B cell (primary cell): ENCODE measurements around the gene IGSF9.

Source experiments
- EZH2 ChIP-seq: IDR thresholded peaks from 2 replicates; pipeline ENCODE4 v1.6.1; 2012; ENCODE audit warnings: borderline replicate concordance, low read depth, mild to moderate bottlenecking, moderate library complexity, low read length; ENCODE audit not compliant: insufficient read depth, poor library complexity, severe bottlenecking
- TF ChIP-seq, protein P1 (sequence below): fragments of 200-600 bp; IDR thresholded peaks from one replicate; pipeline ENCODE4 v1.8.0; 2022; ENCODE audit warnings: antibody characterized with exemption, mild to moderate bottlenecking

DNA sequence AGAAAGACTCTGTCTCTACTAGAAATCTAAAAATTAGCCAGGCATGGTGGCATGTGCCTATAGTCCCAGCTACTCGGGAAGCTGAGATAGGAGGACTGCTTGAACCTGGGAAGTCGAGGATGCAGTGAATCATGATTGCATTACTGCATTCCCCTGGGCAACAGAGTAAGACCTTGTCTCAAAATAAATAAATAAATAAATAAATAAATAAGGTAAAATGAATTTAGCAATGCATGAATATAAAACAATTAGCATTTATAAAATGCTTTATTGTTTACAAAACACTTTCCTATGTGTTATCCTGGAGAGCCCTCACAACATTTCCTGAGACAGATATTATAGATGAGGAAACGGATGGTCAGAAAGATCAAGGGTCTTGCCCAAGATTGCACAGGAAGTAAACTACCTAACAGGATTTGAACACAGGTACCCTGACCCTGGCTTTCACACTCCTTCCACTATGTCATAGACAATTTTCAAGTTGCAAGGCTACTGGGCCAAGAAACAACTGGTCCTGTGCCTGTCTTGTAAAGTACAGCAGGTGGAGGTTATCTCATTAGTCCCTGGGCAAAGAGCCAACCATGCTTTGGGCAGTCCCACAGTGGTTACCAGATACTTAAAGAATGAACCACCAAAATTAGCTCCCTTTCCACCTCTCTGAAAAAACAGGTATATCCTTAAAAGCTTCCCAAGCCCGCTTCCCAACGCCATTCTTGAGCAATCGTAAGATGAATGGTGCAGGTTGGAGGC lies 67.5 kb downstream of the IGSF9 start:
- TF ChIP-seq, protein P1, sequence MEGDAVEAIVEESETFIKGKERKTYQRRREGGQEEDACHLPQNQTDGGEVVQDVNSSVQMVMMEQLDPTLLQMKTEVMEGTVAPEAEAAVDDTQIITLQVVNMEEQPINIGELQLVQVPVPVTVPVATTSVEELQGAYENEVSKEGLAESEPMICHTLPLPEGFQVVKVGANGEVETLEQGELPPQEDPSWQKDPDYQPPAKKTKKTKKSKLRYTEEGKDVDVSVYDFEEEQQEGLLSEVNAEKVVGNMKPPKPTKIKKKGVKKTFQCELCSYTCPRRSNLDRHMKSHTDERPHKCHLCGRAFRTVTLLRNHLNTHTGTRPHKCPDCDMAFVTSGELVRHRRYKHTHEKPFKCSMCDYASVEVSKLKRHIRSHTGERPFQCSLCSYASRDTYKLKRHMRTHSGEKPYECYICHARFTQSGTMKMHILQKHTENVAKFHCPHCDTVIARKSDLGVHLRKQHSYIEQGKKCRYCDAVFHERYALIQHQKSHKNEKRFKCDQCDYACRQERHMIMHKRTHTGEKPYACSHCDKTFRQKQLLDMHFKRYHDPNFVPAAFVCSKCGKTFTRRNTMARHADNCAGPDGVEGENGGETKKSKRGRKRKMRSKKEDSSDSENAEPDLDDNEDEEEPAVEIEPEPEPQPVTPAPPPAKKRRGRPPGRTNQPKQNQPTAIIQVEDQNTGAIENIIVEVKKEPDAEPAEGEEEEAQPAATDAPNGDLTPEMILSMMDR: no peak
- TF ChIP-seq EZH2: no peak
